WTC11 (cell line): ENCODE results near the gene LRTM1.

Experiments used
- E2F4 ChIP-seq: sonication (generic); formaldehyde crosslinking; IDR thresholded peaks from 2 replicates; pipeline ENCODE4 v1.8.1; 2022; ENCODE audit warnings: low read depth, mild to moderate bottlenecking, moderate library complexity, missing genetic modification reagents, borderline replicate concordance
- GRHL2 ChIP-seq: fragments of 250-450 bp; sonication (Bioruptor Pico); IDR thresholded peaks from 2 replicates; pipeline ENCODE4 v1.8.0; 2022; ENCODE audit warnings: mild to moderate bottlenecking, moderate library complexity; ENCODE audit not compliant: insufficient replicate concordance, severe bottlenecking
- GTF2I ChIP-seq: fragments of 250-450 bp; sonication (Bioruptor Pico); conservative IDR thresholded peaks from 2 replicates; pipeline ENCODE4 v1.4.0; 2021; ENCODE audit warnings: mild to moderate bottlenecking
- JUN ChIP-seq: sonication (generic); formaldehyde crosslinking; IDR thresholded peaks from 2 replicates; pipeline ENCODE4 v1.8.0; 2023; ENCODE audit warnings: mild to moderate bottlenecking, missing genetic modification reagents
- ZBTB43 ChIP-seq: sonication (generic); formaldehyde crosslinking; IDR thresholded peaks from 2 replicates; pipeline ENCODE4 v1.8.1; 2023; ENCODE audit warnings: mild to moderate bottlenecking, missing genetic modification reagents
- ZNF263 ChIP-seq: sonication (generic); formaldehyde crosslinking; IDR thresholded peaks from 2 replicates; pipeline ENCODE4 v1.8.1; 2022; ENCODE audit warnings: low read depth, mild to moderate bottlenecking, moderate library complexity, missing genetic modification reagents
- ZNF416 ChIP-seq: fragments of 250-450 bp; sonication (Bioruptor Pico); IDR thresholded peaks from 2 replicates; pipeline ENCODE4 v1.9.0; 2021; ENCODE audit warnings: mild to moderate bottlenecking, inconsistent platforms
- TF ChIP-seq, protein P1 (sequence below): sonication (generic); formaldehyde crosslinking; IDR thresholded peaks from 2 replicates; pipeline ENCODE4 v1.8.0; 2022; ENCODE audit warnings: mild to moderate bottlenecking, missing genetic modification reagents
- TF ChIP-seq, protein P2 (sequence below): fragments of 200-600 bp; IDR thresholded peaks from 2 replicates; pipeline ENCODE4 v1.8.0; 2022; ENCODE audit warnings: antibody characterized with exemption

DNA sequence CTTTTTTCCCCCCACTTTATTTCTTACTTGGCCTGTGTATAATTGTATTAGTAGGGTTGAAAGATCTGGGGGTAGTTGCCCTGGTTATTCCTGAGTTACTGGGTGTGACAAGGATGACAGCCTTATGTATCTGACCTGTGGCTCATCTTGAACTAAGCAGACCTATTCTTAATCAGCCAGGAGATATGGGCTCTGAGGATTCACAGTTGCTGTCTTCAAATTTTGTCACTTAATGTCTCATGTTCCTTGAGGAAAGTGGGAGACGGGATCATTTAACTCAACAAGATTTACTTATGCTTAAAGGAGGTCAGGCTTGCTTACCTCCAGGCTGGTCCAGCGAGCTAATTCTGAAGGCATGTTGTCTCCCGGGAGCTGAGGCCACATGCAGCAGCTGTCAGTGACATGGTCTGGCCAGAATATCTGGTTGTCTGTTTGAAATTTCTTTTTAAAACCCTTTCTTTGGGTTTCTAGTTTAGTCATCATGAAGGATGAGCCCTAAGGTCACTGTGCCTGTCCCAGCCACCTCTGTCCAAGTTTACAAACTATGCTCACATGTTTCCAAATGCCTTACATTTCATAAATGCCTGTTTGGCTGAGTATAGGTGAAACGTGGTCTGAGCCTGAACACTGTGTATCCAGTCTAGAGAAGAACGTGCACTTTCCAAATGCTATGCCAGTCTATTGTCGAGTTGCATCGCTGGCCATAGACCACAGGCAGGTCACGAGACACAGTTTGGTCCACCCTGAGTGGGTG lies 26.8 kb downstream of the LRTM1 start:
- TF ChIP-seq GTF2I (CRISPR knock-in tag) = no peak
- TF ChIP-seq, protein P1, sequence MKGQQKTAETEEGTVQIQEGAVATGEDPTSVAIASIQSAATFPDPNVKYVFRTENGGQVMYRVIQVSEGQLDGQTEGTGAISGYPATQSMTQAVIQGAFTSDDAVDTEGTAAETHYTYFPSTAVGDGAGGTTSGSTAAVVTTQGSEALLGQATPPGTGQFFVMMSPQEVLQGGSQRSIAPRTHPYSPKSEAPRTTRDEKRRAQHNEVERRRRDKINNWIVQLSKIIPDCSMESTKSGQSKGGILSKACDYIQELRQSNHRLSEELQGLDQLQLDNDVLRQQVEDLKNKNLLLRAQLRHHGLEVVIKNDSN (CRISPR knock-in tag) = no peak
- no peak for TF ChIP-seq ZNF416 (CRISPR knock-in tag)
- TF ChIP-seq ZNF263 (CRISPR knock-in tag) = no peak
- TF ChIP-seq, protein P2, sequence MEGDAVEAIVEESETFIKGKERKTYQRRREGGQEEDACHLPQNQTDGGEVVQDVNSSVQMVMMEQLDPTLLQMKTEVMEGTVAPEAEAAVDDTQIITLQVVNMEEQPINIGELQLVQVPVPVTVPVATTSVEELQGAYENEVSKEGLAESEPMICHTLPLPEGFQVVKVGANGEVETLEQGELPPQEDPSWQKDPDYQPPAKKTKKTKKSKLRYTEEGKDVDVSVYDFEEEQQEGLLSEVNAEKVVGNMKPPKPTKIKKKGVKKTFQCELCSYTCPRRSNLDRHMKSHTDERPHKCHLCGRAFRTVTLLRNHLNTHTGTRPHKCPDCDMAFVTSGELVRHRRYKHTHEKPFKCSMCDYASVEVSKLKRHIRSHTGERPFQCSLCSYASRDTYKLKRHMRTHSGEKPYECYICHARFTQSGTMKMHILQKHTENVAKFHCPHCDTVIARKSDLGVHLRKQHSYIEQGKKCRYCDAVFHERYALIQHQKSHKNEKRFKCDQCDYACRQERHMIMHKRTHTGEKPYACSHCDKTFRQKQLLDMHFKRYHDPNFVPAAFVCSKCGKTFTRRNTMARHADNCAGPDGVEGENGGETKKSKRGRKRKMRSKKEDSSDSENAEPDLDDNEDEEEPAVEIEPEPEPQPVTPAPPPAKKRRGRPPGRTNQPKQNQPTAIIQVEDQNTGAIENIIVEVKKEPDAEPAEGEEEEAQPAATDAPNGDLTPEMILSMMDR = no peak
- no peak for TF ChIP-seq E2F4
- TF ChIP-seq JUN (CRISPR knock-in tag) = no peak
- TF ChIP-seq ZBTB43 (CRISPR knock-in tag) = no peak
- TF ChIP-seq GRHL2 = no peak
